Measurements from ENCODE around the gene SLC37A1.

Gene SLC37A1

DNA sequence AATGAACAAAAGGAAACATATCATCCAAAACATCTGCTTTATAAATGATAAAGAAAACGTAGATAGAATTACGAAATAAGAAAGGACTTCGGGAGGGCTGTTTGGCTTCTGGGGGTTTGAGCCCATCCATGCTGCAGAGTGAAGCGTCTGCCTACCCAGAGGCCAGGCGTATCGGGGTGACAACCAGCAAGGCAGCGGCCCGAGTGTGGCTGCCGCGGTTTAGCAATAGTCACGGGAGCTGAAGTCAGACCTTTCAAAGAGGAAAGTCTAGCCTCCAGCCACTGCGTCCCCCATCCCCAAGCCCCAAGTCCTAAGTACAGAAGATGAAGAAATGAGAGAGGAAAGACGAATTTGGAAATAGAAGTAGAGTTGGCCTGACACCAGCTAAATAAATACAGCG lies 8.6 kb downstream of the SLC37A1 start:
- Histone ChIP-seq H3F3A (ENCODE audit: low read depth) (no peaks in the 10 kb centered on the region), H3K79me2 (ENCODE audit: insufficient read depth, low read length) (peaks cover 100% of the 10 kb centered on the region), H3K4me3 (ENCODE audit: low read length, poor library complexity, severe bottlenecking) (no peak overlapping the region), H4K20me1 (ENCODE audit: insufficient read depth, low read length, poor library complexity, severe bottlenecking) (peaks cover 87% of the 10 kb centered on the region), H3K36me3 (ENCODE audit: insufficient read depth, low read length) (peaks cover 82% of the 10 kb centered on the region; the same call in 1 of the 2 replicates), H3K4me1 (ENCODE audit: insufficient read depth, low read length, poor library complexity, severe bottlenecking) (peaks cover 97% of the 10 kb centered on the region), H3K9me3 (ENCODE audit: insufficient read depth, low read depth, low read length) (no peaks in the 10 kb centered on the region), H3K4me2 (ENCODE audit: low read depth, low read length, poor library complexity, severe bottlenecking) (peak overlapping the region; percentile 84), H3K9me2 (replicated peaks; ENCODE audit: low read depth, low read length) (no peaks in the 10 kb centered on the region), H2AFZ (ENCODE audit: low read length) (no peak overlapping the region), H3K27me3 (ENCODE audit: insufficient read depth, low read length, poor library complexity, severe bottlenecking) (no peaks in the 10 kb centered on the region), H3K9ac (ENCODE audit: low read depth, low read length, poor library complexity, severe bottlenecking) (no peak overlapping the region)
- TF ChIP-seq, protein P1, sequence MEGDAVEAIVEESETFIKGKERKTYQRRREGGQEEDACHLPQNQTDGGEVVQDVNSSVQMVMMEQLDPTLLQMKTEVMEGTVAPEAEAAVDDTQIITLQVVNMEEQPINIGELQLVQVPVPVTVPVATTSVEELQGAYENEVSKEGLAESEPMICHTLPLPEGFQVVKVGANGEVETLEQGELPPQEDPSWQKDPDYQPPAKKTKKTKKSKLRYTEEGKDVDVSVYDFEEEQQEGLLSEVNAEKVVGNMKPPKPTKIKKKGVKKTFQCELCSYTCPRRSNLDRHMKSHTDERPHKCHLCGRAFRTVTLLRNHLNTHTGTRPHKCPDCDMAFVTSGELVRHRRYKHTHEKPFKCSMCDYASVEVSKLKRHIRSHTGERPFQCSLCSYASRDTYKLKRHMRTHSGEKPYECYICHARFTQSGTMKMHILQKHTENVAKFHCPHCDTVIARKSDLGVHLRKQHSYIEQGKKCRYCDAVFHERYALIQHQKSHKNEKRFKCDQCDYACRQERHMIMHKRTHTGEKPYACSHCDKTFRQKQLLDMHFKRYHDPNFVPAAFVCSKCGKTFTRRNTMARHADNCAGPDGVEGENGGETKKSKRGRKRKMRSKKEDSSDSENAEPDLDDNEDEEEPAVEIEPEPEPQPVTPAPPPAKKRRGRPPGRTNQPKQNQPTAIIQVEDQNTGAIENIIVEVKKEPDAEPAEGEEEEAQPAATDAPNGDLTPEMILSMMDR (conservative IDR thresholded peaks at IDR 0.05; ENCODE audit: low read length), result no peak
- no peak for TF ChIP-seq EZH2phosphoT487 (IDR thresholded peaks at IDR 0.05; ENCODE audit: borderline replicate concordance)

DNA sequence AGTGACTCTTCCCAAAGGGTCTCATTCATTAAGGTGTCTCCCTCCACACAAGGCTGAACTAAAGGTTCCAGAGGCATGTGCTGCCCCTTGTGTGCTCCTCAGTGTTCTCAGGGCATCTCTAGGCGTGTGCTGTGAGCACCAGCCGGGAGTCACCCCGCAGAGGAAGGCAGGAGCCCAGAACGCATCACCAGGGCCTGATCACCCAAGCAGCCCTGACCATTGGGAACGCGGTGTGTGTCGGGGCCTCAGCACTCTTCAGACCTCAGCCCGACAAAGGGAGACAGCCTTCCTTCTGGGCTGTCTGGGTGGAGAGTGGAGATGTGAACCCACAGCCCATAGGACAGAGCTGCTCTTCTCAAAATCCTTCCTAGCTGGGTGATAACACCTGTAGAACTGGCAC lies 9.1 kb downstream of the SLC37A1 start:
- H3K4me2 ChIP-seq (ENCODE audit: low read depth, low read length, poor library complexity, severe bottlenecking), result peak overlapping the region; percentile 84
- 0 out of 2 replicates have a peak, but pooled peaks cover 4% of the 10 kb centered on the region for H3F3A ChIP-seq (ENCODE audit: low read depth)
- peaks cover 96% of the 10 kb centered on the region for H3K79me2 ChIP-seq (ENCODE audit: insufficient read depth, low read length)
- H2AFZ ChIP-seq (ENCODE audit: low read length), result no peak overlapping the region
- H3K4me1 ChIP-seq (ENCODE audit: insufficient read depth, low read length, poor library complexity, severe bottlenecking), result peaks cover 96% of the 10 kb centered on the region
- no peak overlapping the region for H3K9ac ChIP-seq (ENCODE audit: low read depth, low read length, poor library complexity, severe bottlenecking)
- no peaks in the 10 kb centered on the region for H3K9me2 ChIP-seq (replicated peaks; ENCODE audit: low read depth, low read length)
- no peaks in the 10 kb centered on the region for H3K9me3 ChIP-seq (ENCODE audit: insufficient read depth, low read depth, low read length)
- no peaks in the 10 kb centered on the region for H3K27me3 ChIP-seq (ENCODE audit: insufficient read depth, low read length, poor library complexity, severe bottlenecking)
- peaks cover 82% of the 10 kb centered on the region; the same call in 1 of the 2 replicates for H3K36me3 ChIP-seq (ENCODE audit: insufficient read depth, low read length)
- TF ChIP-seq, protein P1 (conservative IDR thresholded peaks at IDR 0.05; ENCODE audit: low read length), result no peak
- no peak for TF ChIP-seq EZH2phosphoT487 (IDR thresholded peaks at IDR 0.05; ENCODE audit: borderline replicate concordance)
- H3K4me3 ChIP-seq (ENCODE audit: low read length, poor library complexity, severe bottlenecking), result no peak overlapping the region
- H4K20me1 ChIP-seq (ENCODE audit: insufficient read depth, low read length, poor library complexity, severe bottlenecking), result peaks cover 86% of the 10 kb centered on the region

DNA sequence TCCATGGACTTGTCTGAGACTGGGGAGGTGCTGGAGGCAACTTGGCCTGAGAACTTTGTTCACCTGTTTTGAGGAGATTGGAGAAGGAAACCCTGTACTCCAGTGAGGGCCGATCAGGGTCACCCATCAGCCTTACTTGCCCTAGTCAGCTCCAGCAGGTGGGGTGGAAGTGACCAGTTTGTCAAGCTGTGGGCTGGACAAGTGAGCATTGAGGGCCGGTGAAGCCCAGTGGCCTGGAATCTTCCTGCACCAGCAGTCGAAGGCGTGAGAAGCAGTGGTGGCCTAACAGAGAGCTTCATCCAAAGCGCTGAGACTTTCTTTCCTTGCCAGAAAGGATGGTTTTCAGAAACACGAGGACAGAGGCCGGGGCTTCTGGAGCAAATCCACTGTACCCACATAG lies 9.6 kb downstream of the SLC37A1 start:
- Histone ChIP-seq H3F3A (ENCODE audit: low read depth) (0 out of 2 replicates have a peak, but pooled peaks cover 4% of the 10 kb centered on the region), H4K20me1 (ENCODE audit: insufficient read depth, low read length, poor library complexity, severe bottlenecking) (peaks cover 83% of the 10 kb centered on the region), H3K4me1 (ENCODE audit: insufficient read depth, low read length, poor library complexity, severe bottlenecking) (peaks cover 96% of the 10 kb centered on the region), H2AFZ (ENCODE audit: low read length) (no peak overlapping the region), H3K4me3 (ENCODE audit: low read length, poor library complexity, severe bottlenecking) (no peak overlapping the region), H3K27me3 (ENCODE audit: insufficient read depth, low read length, poor library complexity, severe bottlenecking) (no peaks in the 10 kb centered on the region), H3K36me3 (ENCODE audit: insufficient read depth, low read length) (peaks cover 81% of the 10 kb centered on the region; the same call in 1 of the 2 replicates), H3K9ac (ENCODE audit: low read depth, low read length, poor library complexity, severe bottlenecking) (no peak overlapping the region), H3K4me2 (ENCODE audit: low read depth, low read length, poor library complexity, severe bottlenecking) (peak overlapping the region; percentile 84), H3K9me3 (ENCODE audit: insufficient read depth, low read depth, low read length) (no peaks in the 10 kb centered on the region), H3K79me2 (ENCODE audit: insufficient read depth, low read length) (peaks cover 96% of the 10 kb centered on the region), H3K9me2 (replicated peaks; ENCODE audit: low read depth, low read length) (no peaks in the 10 kb centered on the region)
- TF ChIP-seq, protein P1 (conservative IDR thresholded peaks at IDR 0.05; ENCODE audit: low read length), result no peak
- TF ChIP-seq EZH2phosphoT487 (IDR thresholded peaks at IDR 0.05; ENCODE audit: borderline replicate concordance), result no peak

Measured in Loucy (cell line).